Muscle layer of duodenum (tissue), 2 donors: ENCODE results near the gene F13A1.
"Not testable (repeated sequence)": the region's sequence is repeated elsewhere in the genome, so short reads cannot be mapped to it uniquely, and the experiment has no call there.

Experiments used
- H3K27ac ChIP-seq: one replicate; pipeline ENCODE4 v1.7.0; 2013; ENCODE audit warnings: mild to moderate bottlenecking, low read length
- H3K27me3 ChIP-seq: one replicate; pipeline ENCODE4 v1.7.0; 2013; ENCODE audit warnings: low read depth, mild to moderate bottlenecking, control low read depth, low read length
- H3K36me3 ChIP-seq, 2 donors: one replicate each; pipeline ENCODE4 v1.7.0; 2013; ENCODE audit warnings: low read length in 2 of 2, control low read depth in 1 of 2, mild to moderate bottlenecking in 1 of 2; ENCODE audit not compliant: insufficient read depth in 2 of 2, control insufficient read depth in 1 of 2
- H3K4me1 ChIP-seq, 2 donors: one replicate each; pipeline ENCODE4 v1.7.0; 2013; ENCODE audit warnings: low read length in 2 of 2, mild to moderate bottlenecking in 2 of 2, control low read depth in 1 of 2, moderate library complexity in 1 of 2; ENCODE audit not compliant: insufficient read depth in 2 of 2, control insufficient read depth in 1 of 2
- H3K4me3 ChIP-seq, 2 donors: one replicate each; pipeline ENCODE4 v1.7.0; 2013; ENCODE audit warnings: low read length in 2 of 2, low read depth in 1 of 2, mild to moderate bottlenecking in 1 of 2
- H3K9me3 ChIP-seq, 2 donors: one replicate each; pipeline ENCODE4 v1.7.0; 2013; ENCODE audit warnings: low read length in 2 of 2, control low read depth in 1 of 2, mild to moderate bottlenecking in 1 of 2; ENCODE audit not compliant: control insufficient read depth in 1 of 2
- donor health status: healthy.

The F13A1 gene

GRCh38 chr6:6317386-6317785 lies 3.1 kb downstream of the F13A1 start:
- Histone ChIP-seq H3K36me3 (no peaks in the 10 kb centered on the region), H3K27ac (no peak overlapping the region), H3K4me3 (no peak overlapping the region), H3K27me3 (no peaks in the 10 kb centered on the region), H3K9me3 (no peaks in the 10 kb centered on the region), H3K4me1 (peaks cover 0 to 6% of the 10 kb centered on the region in 2 donors)

- H3K27ac ChIP-seq, result no peak overlapping the region
- no peaks in the 10 kb centered on the region for H3K36me3 ChIP-seq
- no peaks in the 10 kb centered on the region for H3K27me3 ChIP-seq
- no peaks in the 10 kb centered on the region for H3K9me3 ChIP-seq
- no peak overlapping the region for H3K4me3 ChIP-seq
- H3K4me1 ChIP-seq, result peaks cover 0 to 6% of the 10 kb centered on the region in 2 donors
These were observed 4.8 kb downstream of the F13A1 start for GRCh38 chr6:6315660-6316059.

- H3K27me3 ChIP-seq, result no peaks in the 10 kb centered on the region
- peaks cover 0 to 2% of the 10 kb centered on the region in 2 donors for H3K4me1 ChIP-seq
- H3K9me3 ChIP-seq, result no peaks in the 10 kb centered on the region
- H3K36me3 ChIP-seq, result no peaks in the 10 kb centered on the region
- no peak overlapping the region for H3K27ac ChIP-seq
- H3K4me3 ChIP-seq, result no peak overlapping the region
These were observed 5.9 kb downstream of the F13A1 start for GRCh38 chr6:6314596-6314995.

GRCh38 chr6:6312901-6313441 lies 7.5 kb downstream of the F13A1 start:
- no peaks in the 10 kb centered on the region for H3K36me3 ChIP-seq
- no peak overlapping the region for H3K27ac ChIP-seq
- H3K27me3 ChIP-seq, result no peaks in the 10 kb centered on the region
- no peak overlapping the region for H3K4me3 ChIP-seq
- H3K4me1 ChIP-seq, result peaks cover 0 to 2% of the 10 kb centered on the region in 2 donors
- H3K9me3 ChIP-seq, result no peaks in the 10 kb centered on the region

- no peak overlapping the region for H3K27ac ChIP-seq
- H3K4me1 ChIP-seq, result no peaks in the 10 kb centered on the region
- H3K4me3 ChIP-seq, result no peak overlapping the region
- no peaks in the 10 kb centered on the region for H3K36me3 ChIP-seq
- no peaks in the 10 kb centered on the region for H3K9me3 ChIP-seq
- no peaks in the 10 kb centered on the region for H3K27me3 ChIP-seq
These were observed 14.9 kb downstream of the F13A1 start for GRCh38 chr6:6305575-6305974.

GRCh38 chr6:6300383-6300782 lies 20.1 kb downstream of the F13A1 start:
- H3K4me1 ChIP-seq, H3K36me3 ChIP-seq, H3K9me3 ChIP-seq, H3K27ac ChIP-seq, H3K27me3 ChIP-seq, H3K4me3 ChIP-seq: not testable (repeated sequence)

- no peaks in the 10 kb centered on the region for H3K36me3 ChIP-seq
- no peak overlapping the region for H3K27ac ChIP-seq
- H3K4me1 ChIP-seq, result no peaks in the 10 kb centered on the region
- no peak overlapping the region for H3K4me3 ChIP-seq
- H3K9me3 ChIP-seq, result no peaks in the 10 kb centered on the region
- no peaks in the 10 kb centered on the region for H3K27me3 ChIP-seq
These were observed 27.1 kb downstream of the F13A1 start for GRCh38 chr6:6293317-6293716.

- Histone ChIP-seq H3K4me1 (no peaks in the 10 kb centered on the region), H3K27ac (no peak overlapping the region), H3K27me3 (no peaks in the 10 kb centered on the region), H3K4me3 (no peak overlapping the region), H3K36me3 (no peaks in the 10 kb centered on the region), H3K9me3 (no peaks in the 10 kb centered on the region)
These were observed 33.0 kb downstream of the F13A1 start for GRCh38 chr6:6287415-6287814.

- no peak overlapping the region for H3K27ac ChIP-seq
- H3K36me3 ChIP-seq, result no peaks in the 10 kb centered on the region
- H3K4me3 ChIP-seq, result no peak overlapping the region
These were observed 34.8 kb downstream of the F13A1 start for GRCh38 chr6:6285679-6286078.

GRCh38 chr6:6284221-6284966 lies 36.1 kb downstream of the F13A1 start:
- Histone ChIP-seq H3K27ac (no peak overlapping the region), H3K27me3 (no peaks in the 10 kb centered on the region), H3K4me1 (no peaks in the 10 kb centered on the region), H3K4me3 (no peak overlapping the region), H3K36me3 (no peaks in the 10 kb centered on the region), H3K9me3 (no peaks in the 10 kb centered on the region)

More at GRCh38 chr6:6285679-6286078, 34.8 kb downstream of the F13A1 start:
- H3K4me1 ChIP-seq, result no peaks in the 10 kb centered on the region
- no peaks in the 10 kb centered on the region for H3K9me3 ChIP-seq
- H3K27me3 ChIP-seq, result no peaks in the 10 kb centered on the region

GRCh38 chr6:6283746-6284145 lies 36.7 kb downstream of the F13A1 start:
- H3K4me3 ChIP-seq, result no peak overlapping the region
- no peak overlapping the region for H3K27ac ChIP-seq
- H3K4me1 ChIP-seq, result no peaks in the 10 kb centered on the region
- no peaks in the 10 kb centered on the region for H3K9me3 ChIP-seq
- no peaks in the 10 kb centered on the region for H3K36me3 ChIP-seq
- no peaks in the 10 kb centered on the region for H3K27me3 ChIP-seq

GRCh38 chr6:6282716-6283115 lies 37.7 kb downstream of the F13A1 start:
- H3K4me1 ChIP-seq, result no peaks in the 10 kb centered on the region
- H3K36me3 ChIP-seq, result no peaks in the 10 kb centered on the region
- no peak overlapping the region for H3K27ac ChIP-seq
- no peaks in the 10 kb centered on the region for H3K9me3 ChIP-seq
- no peak overlapping the region for H3K4me3 ChIP-seq
- H3K27me3 ChIP-seq, result no peaks in the 10 kb centered on the region
